GM11168 (cell line): ENCODE measurements around the gene RFX7.
"Not testable (repeated sequence)": the region's sequence is repeated elsewhere in the genome, so short reads cannot be mapped to it uniquely, and the experiment has no call there.

Experiments
- in situ Hi-C: fragments of 300-500 bp; cut with MboI; formaldehyde crosslinking; loops from one replicate; pipeline ENCODE4 v1.12.0; 2022; ENCODE audit warnings: low sequenced_read_pairs; ENCODE audit not compliant: unreplicated experiment

The RFX7 gene

GRCh38 chr15:56208185-56208584 is 35.5 kb downstream of the RFX7 start:
- in situ Hi-C loops = no loop called here

GRCh38 chr15:56207711-56208110 is 36.0 kb downstream of the RFX7 start:
- in situ Hi-C loops = no loop called here

GRCh38 chr15:56207092-56207491 is 36.6 kb downstream of the RFX7 start:
- in situ Hi-C loops = no loop called here

GRCh38 chr15:56205061-56205876 is 38.4 kb downstream of the RFX7 start:
- in situ Hi-C loops = no loop called here

- in situ Hi-C loops = not testable (repeated sequence)
Observed at GRCh38 chr15:56203312-56203922, 40.3 kb downstream of the RFX7 start.

- in situ Hi-C loops = no loop called here
Observed at GRCh38 chr15:56202701-56203100, 41.0 kb downstream of the RFX7 start.

- in situ Hi-C loops = no loop called here
Observed at GRCh38 chr15:56199038-56199437, 44.6 kb downstream of the RFX7 start.

- in situ Hi-C loops = no loop called here
Observed at GRCh38 chr15:56194035-56194434, 49.6 kb downstream of the RFX7 start.

GRCh38 chr15:56192659-56193442 is 50.8 kb downstream of the RFX7 start:
- in situ Hi-C loops = no loop called here

GRCh38 chr15:56187665-56188064 is 56.0 kb downstream of the RFX7 start:
- in situ Hi-C loops = no loop called here

GRCh38 chr15:56185980-56186379 is 57.7 kb downstream of the RFX7 start:
- in situ Hi-C loops = no loop called here

GRCh38 chr15:56184516-56184915 is 59.2 kb downstream of the RFX7 start:
- in situ Hi-C loops = no loop called here

- in situ Hi-C loops = no loop called here
Observed at GRCh38 chr15:56180851-56181250, 62.8 kb downstream of the RFX7 start.

- in situ Hi-C loops = no loop called here
Observed at GRCh38 chr15:56176996-56177395, 66.7 kb downstream of the RFX7 start.

- in situ Hi-C loops = no loop called here
Observed at GRCh38 chr15:56175788-56176187, 67.9 kb downstream of the RFX7 start.

GRCh38 chr15:56174649-56175048 is 69.0 kb downstream of the RFX7 start:
- in situ Hi-C loops = no loop called here

GRCh38 chr15:56168394-56168793 is 75.3 kb downstream of the RFX7 start:
- in situ Hi-C loops = no loop called here

GRCh38 chr15:56165234-56165633 is 78.4 kb downstream of the RFX7 start:
- in situ Hi-C loops = no loop called here

GRCh38 chr15:56160966-56161365 is 82.7 kb downstream of the RFX7 start:
- in situ Hi-C loops = no loop called here

GRCh38 chr15:56156877-56157276 is 86.8 kb downstream of the RFX7 start:
- in situ Hi-C loops = no loop called here

GRCh38 chr15:56155278-56155677 is 88.4 kb downstream of the RFX7 start:
- in situ Hi-C loops = not testable (repeated sequence)
